HG03097 (cell line): ENCODE data around the gene PDSS2.
A peak's percentile ranks its signal among the peaks of the same experiment; 100 is the strongest.
"Not testable (repeated sequence)": the region's sequence is repeated elsewhere in the genome, so short reads cannot be mapped to it uniquely, and the experiment has no call there.

Experiments
- ATAC-seq: cut with Tn5 transposase; IDR thresholded peaks from one replicate; pipeline ENCODE4 v1.9.1; 2021; ENCODE audit not compliant: unreplicated experiment, low FRiP score

PDSS2 gene

GRCh38 chr6:107459283-107460082, at the start of gene PDSS2:
PDSS2 (minus strand) TSS chr6:107459564; CDS start chr6:107459285, 279 bp downstream.
- peak; percentile 85 for ATAC-seq

GRCh38 chr6:107506145-107506544, 46.8 kb upstream of the PDSS2 start:
- no peak for ATAC-seq

- ATAC-seq, result no peak
These were observed 45.1 kb upstream of the PDSS2 start for GRCh38 chr6:107504270-107505026.

- no peak for ATAC-seq
These were observed 37.7 kb upstream of the PDSS2 start for GRCh38 chr6:107496892-107497684.

- no peak for ATAC-seq
These were observed 36.6 kb upstream of the PDSS2 start for GRCh38 chr6:107495971-107496370.

- ATAC-seq, result no peak
These were observed 35.9 kb upstream of the PDSS2 start for GRCh38 chr6:107495196-107495643.

GRCh38 chr6:107493158-107494057, 34.0 kb upstream of the PDSS2 start:
- ATAC-seq, result no peak

GRCh38 chr6:107491760-107492660, 32.6 kb upstream of the PDSS2 start:
- ATAC-seq, result no peak

- ATAC-seq, result no peak
These were observed 31.8 kb upstream of the PDSS2 start for GRCh38 chr6:107491138-107491609.

GRCh38 chr6:107490566-107491137, 31.3 kb upstream of the PDSS2 start:
- no peak for ATAC-seq

- no peak for ATAC-seq
These were observed 30.5 kb upstream of the PDSS2 start, which contains the start of gene SOBP for GRCh38 chr6:107489636-107490565. SOBP (plus strand) TSS chr6:107490117; CDS start chr6:107490617, 500 bp downstream.

- ATAC-seq, result no peak
These were observed 29.7 kb upstream of the PDSS2 start for GRCh38 chr6:107488875-107489635.

GRCh38 chr6:107488174-107488874, 29.0 kb upstream of the PDSS2 start:
- ATAC-seq, result no peak

- ATAC-seq, result no peak
These were observed 25.8 kb upstream of the PDSS2 start for GRCh38 chr6:107485157-107485556.

GRCh38 chr6:107479089-107479690, 19.8 kb upstream of the PDSS2 start:
- no peak for ATAC-seq

GRCh38 chr6:107475826-107476225, 16.5 kb upstream of the PDSS2 start:
- not testable (repeated sequence) for ATAC-seq
